ENCODE results near the gene ERFE. TPM values are rescaled to one million over a fixed set of nuclear protein-coding genes. Genes with fewer than 3 reads are reported as not detected.

Gene ERFE
- total RNA-seq, 2 experiments from 2014 or later, result 0.99 to 1.0 TPM

GRCh38 chr2:238152771-238153688 is 5.7 kb upstream of the ERFE start:
- ChIA-PET CTCF (interaction anchor here (1.0 to 1.9 kb wide), 3 partner anchors 8 to 230 kb away, joined by 3 to 6 read pairs (median 4); no protein-coding TSS in a partner anchor), POLR2A (no interaction called here)
- ATAC-seq (no peak), DNase-seq (no peak)
- Mint-ChIP-seq H3K27me3 (no peaks in the 10 kb centered on the region), H3K4me1 (ENCODE audit: low read depth) (no peaks in the 10 kb centered on the region), H3K4me3 (no peak overlapping the region), H3K36me3 (ENCODE audit: low read depth) (no peaks in the 10 kb centered on the region), H3K9me3 (peaks cover 4% of the 10 kb centered on the region), H3K27ac (no peak overlapping the region)
- intact Hi-C loops (cut with micrococcal nuclease), result no loop called here
- peak; percentile 15 for TF ChIP-seq CTCF (IDR thresholded peaks at IDR 0.05)

- ATAC-seq, result no peak
- POLR2A ChIA-PET, result no interaction called here
- Mint-ChIP-seq H3K27me3 (peaks cover 4% of the 10 kb centered on the region), H3K9me3 (peaks cover 4% of the 10 kb centered on the region), H3K36me3 (ENCODE audit: low read depth) (no peaks in the 10 kb centered on the region), H3K4me1 (ENCODE audit: low read depth) (peaks cover 4% of the 10 kb centered on the region), H3K4me3 (no peak overlapping the region), H3K27ac (no peak overlapping the region)
- no peak for TF ChIP-seq CTCF (IDR thresholded peaks at IDR 0.05)
- CTCF ChIA-PET, result no interaction called here
- no peak for DNase-seq
- intact Hi-C loops (cut with micrococcal nuclease), result no loop called here
Observed at GRCh38 chr2:238154570-238154969, 4.2 kb upstream of the ERFE start.

- Mint-ChIP-seq H3K36me3 (ENCODE audit: low read depth) (no peaks in the 10 kb centered on the region), H3K27me3 (peaks cover 8% of the 10 kb centered on the region), H3K4me1 (ENCODE audit: low read depth) (peaks cover 8% of the 10 kb centered on the region), H3K9me3 (peaks cover 4% of the 10 kb centered on the region), H3K27ac (no peak overlapping the region), H3K4me3 (no peak overlapping the region)
- intact Hi-C loops (cut with micrococcal nuclease), result no loop called here
- CTCF ChIA-PET, result no interaction called here
- DNase-seq (no peak), ATAC-seq (no peak)
- no peak for TF ChIP-seq CTCF (IDR thresholded peaks at IDR 0.05)
- POLR2A ChIA-PET, result no interaction called here
Observed at GRCh38 chr2:238155051-238155760, 3.6 kb upstream of the ERFE start.

GRCh38 chr2:238155761-238156694 is 2.7 kb upstream of the ERFE start:
- ATAC-seq (no peak), DNase-seq (no peak)
- TF ChIP-seq CTCF (IDR thresholded peaks at IDR 0.05), result no peak
- H3K27ac Mint-ChIP-seq, result no peak overlapping the region
- H3K36me3 Mint-ChIP-seq (ENCODE audit: low read depth), result no peaks in the 10 kb centered on the region
- peaks cover 4% of the 10 kb centered on the region for H3K9me3 Mint-ChIP-seq
- ChIA-PET CTCF (no interaction called here), POLR2A (no interaction called here)
- intact Hi-C loops (cut with micrococcal nuclease), result no loop called here
- H3K27me3 Mint-ChIP-seq, result peaks cover 11% of the 10 kb centered on the region
- H3K4me3 Mint-ChIP-seq, result no peak overlapping the region
- peaks cover 11% of the 10 kb centered on the region for H3K4me1 Mint-ChIP-seq (ENCODE audit: low read depth)
